ENCODE results near the gene C10orf62.

DNA sequence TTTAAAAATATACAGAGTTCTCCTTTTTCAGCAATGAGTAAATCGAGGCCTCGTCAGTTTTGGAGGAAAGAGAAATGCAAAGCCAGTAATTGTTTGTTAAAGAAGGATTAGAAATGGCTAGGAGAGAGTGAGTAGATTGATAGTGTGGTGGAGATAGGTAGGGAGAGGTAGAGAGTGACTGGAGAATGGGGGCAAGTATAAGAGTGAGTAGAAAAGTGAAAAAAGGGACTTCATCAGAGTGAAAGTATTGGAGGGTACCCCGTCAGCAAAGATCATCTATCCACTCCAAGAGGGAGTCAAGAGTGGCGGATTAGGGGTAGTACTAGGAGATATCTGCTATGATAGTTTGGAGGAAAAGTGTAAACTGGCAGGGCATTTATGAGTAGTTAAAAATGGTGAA lies 26.2 kb upstream of the C10orf62 start:
- TF ChIP-seq, protein P1, sequence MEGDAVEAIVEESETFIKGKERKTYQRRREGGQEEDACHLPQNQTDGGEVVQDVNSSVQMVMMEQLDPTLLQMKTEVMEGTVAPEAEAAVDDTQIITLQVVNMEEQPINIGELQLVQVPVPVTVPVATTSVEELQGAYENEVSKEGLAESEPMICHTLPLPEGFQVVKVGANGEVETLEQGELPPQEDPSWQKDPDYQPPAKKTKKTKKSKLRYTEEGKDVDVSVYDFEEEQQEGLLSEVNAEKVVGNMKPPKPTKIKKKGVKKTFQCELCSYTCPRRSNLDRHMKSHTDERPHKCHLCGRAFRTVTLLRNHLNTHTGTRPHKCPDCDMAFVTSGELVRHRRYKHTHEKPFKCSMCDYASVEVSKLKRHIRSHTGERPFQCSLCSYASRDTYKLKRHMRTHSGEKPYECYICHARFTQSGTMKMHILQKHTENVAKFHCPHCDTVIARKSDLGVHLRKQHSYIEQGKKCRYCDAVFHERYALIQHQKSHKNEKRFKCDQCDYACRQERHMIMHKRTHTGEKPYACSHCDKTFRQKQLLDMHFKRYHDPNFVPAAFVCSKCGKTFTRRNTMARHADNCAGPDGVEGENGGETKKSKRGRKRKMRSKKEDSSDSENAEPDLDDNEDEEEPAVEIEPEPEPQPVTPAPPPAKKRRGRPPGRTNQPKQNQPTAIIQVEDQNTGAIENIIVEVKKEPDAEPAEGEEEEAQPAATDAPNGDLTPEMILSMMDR (IDR thresholded peaks at IDR 0.05) = no peak
- TF ChIP-seq POLR2AphosphoS5 (IDR thresholded peaks at IDR 0.05; ENCODE audit: low read depth, low read length) (no peak), SIN3A (IDR thresholded peaks at IDR 0.05; ENCODE audit: borderline replicate concordance, insufficient read depth, low read depth, low read length) (no peak), TCF7L2 (IDR thresholded peaks at IDR 0.05; ENCODE audit: low read depth, low read length) (no peak)
- TF ChIP-seq, protein P2, sequence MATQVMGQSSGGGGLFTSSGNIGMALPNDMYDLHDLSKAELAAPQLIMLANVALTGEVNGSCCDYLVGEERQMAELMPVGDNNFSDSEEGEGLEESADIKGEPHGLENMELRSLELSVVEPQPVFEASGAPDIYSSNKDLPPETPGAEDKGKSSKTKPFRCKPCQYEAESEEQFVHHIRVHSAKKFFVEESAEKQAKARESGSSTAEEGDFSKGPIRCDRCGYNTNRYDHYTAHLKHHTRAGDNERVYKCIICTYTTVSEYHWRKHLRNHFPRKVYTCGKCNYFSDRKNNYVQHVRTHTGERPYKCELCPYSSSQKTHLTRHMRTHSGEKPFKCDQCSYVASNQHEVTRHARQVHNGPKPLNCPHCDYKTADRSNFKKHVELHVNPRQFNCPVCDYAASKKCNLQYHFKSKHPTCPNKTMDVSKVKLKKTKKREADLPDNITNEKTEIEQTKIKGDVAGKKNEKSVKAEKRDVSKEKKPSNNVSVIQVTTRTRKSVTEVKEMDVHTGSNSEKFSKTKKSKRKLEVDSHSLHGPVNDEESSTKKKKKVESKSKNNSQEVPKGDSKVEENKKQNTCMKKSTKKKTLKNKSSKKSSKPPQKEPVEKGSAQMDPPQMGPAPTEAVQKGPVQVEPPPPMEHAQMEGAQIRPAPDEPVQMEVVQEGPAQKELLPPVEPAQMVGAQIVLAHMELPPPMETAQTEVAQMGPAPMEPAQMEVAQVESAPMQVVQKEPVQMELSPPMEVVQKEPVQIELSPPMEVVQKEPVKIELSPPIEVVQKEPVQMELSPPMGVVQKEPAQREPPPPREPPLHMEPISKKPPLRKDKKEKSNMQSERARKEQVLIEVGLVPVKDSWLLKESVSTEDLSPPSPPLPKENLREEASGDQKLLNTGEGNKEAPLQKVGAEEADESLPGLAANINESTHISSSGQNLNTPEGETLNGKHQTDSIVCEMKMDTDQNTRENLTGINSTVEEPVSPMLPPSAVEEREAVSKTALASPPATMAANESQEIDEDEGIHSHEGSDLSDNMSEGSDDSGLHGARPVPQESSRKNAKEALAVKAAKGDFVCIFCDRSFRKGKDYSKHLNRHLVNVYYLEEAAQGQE (IDR thresholded peaks at IDR 0.05; ENCODE audit: insufficient read depth in 1 of 2, low read depth in 2 of 2, low read length in 1 of 2) = no peak
